Loucy (cell line): ENCODE results near the gene ZNF48.

ENCODE experiments used
- EZH2phosphoT487 ChIP-seq: fragments of 200-600 bp; IDR thresholded peaks from 2 replicates; pipeline ENCODE4 v1.6.1; 2018; ENCODE audit warnings: antibody characterized with exemption, mild to moderate bottlenecking, moderate library complexity, borderline replicate concordance
- TF ChIP-seq, protein P1 (sequence below): fragments of 200-600 bp; sonication (generic); conservative IDR thresholded peaks from 2 replicates; pipeline ENCODE4 v1.5.1; 2014; ENCODE audit warnings: mild to moderate bottlenecking, antibody characterized with exemption, low read length

GRCh38 chr16:30369091-30369937 lies 25.9 kb upstream of the ZNF48 start:
- TF ChIP-seq, protein P1, sequence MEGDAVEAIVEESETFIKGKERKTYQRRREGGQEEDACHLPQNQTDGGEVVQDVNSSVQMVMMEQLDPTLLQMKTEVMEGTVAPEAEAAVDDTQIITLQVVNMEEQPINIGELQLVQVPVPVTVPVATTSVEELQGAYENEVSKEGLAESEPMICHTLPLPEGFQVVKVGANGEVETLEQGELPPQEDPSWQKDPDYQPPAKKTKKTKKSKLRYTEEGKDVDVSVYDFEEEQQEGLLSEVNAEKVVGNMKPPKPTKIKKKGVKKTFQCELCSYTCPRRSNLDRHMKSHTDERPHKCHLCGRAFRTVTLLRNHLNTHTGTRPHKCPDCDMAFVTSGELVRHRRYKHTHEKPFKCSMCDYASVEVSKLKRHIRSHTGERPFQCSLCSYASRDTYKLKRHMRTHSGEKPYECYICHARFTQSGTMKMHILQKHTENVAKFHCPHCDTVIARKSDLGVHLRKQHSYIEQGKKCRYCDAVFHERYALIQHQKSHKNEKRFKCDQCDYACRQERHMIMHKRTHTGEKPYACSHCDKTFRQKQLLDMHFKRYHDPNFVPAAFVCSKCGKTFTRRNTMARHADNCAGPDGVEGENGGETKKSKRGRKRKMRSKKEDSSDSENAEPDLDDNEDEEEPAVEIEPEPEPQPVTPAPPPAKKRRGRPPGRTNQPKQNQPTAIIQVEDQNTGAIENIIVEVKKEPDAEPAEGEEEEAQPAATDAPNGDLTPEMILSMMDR = no peak
- no peak for TF ChIP-seq EZH2phosphoT487
